K562 treated with DMSO at 1 percent for 24 hours (cell line): ENCODE data around the gene CXCL17. TPM values are rescaled to one million over a fixed set of nuclear protein-coding genes. Genes with fewer than 3 reads are reported as not detected.

ENCODE experiments used
- total RNA-seq: library from RNA; unstranded; fragments of 300-600 nt; gene quantifications from 2 replicates; pipeline ENCODE4 v1.2.3, GENCODE V29; 2022; ENCODE audit warnings: low read depth; ENCODE audit not compliant: insufficient read depth

CXCL17 gene
- total RNA-seq = not detected in 2 replicates

GRCh38 chr19:42442833-42443232 lies at the start of gene CXCL17:
CXCL17 (minus strand) TSS chr19:42442946; CDS start chr19:42442832, 114 bp downstream.

GRCh38 chr19:42427313-42427712 lies 15.4 kb downstream of the CXCL17 start, which contains the start of gene LIPE:
LIPE (minus strand) TSS chr19:42427388; CDS start chr19:42427149, 239 bp downstream.

GRCh38 chr19:42389899-42390298 lies 52.8 kb downstream of the CXCL17 start, which contains the start of gene CNFN:
CNFN (minus strand) TSS chr19:42390297; CDS start chr19:42389037, 1,260 bp downstream.

Other genes starting within 250 kb of the CXCL17 start
- gene DEDD2, start 225.3 kb downstream of the CXCL17 start, total RNA-seq = 65.1 and 72.9 TPM in 2 replicates
- 12.7 and 13.4 TPM in 2 replicates for gene ZNF526, start 222.6 kb downstream of the CXCL17 start, total RNA-seq
- 87.2 and 94.2 TPM in 2 replicates for gene GSK3A, start 200.3 kb downstream of the CXCL17 start, total RNA-seq
- 61.5 and 62.7 TPM in 2 replicates for gene ERF, start 187.8 kb downstream of the CXCL17 start, total RNA-seq
- 51.8 and 58.5 TPM in 2 replicates for gene CIC, start 173.7 kb downstream of the CXCL17 start, total RNA-seq
- gene PRR19, start 140.8 kb downstream of the CXCL17 start, total RNA-seq = 0.42 and 0.78 TPM in 2 replicates
- 126 and 144 TPM in 2 replicates for gene PAFAH1B3, start 140.3 kb downstream of the CXCL17 start, total RNA-seq
- 0.80 TPM in 1 of 2 replicates, not detected in the other for gene TMEM145, start 129.6 kb downstream of the CXCL17 start, total RNA-seq
- gene MEGF8, start 117.3 kb downstream of the CXCL17 start, total RNA-seq = 23.2 and 23.4 TPM in 2 replicates
- 1.7 TPM in 1 of 2 replicates, not detected in the other for gene CNFN, start 52.6 kb downstream of the CXCL17 start, total RNA-seq
- not detected in 2 replicates for gene LIPE, start 15.6 kb downstream of the CXCL17 start, total RNA-seq
- 2.3 and 3.2 TPM in 2 replicates for gene CEACAM1, start 85.5 kb upstream of the CXCL17 start, total RNA-seq
- not detected in 2 replicates for gene CEACAM8, start 152.0 kb upstream of the CXCL17 start, total RNA-seq